ENCODE measurements around the gene TSHZ2. TPM values are rescaled to one million over a fixed set of nuclear protein-coding genes. Genes with fewer than 3 reads are reported as not detected.

Gene TSHZ2
- total RNA-seq, 4 donors from 2014 or later, result 35.6 to 83.5 (median 48.8) TPM

GRCh38 chr20:53349730-53350129 lies 377.6 kb downstream of the TSHZ2 start:
- DNase-seq (ENCODE audit: low spot score) (no peak), ATAC-seq (ENCODE audit: low FRiP score) (no peak)
- no peak for TF ChIP-seq CTCF (IDR thresholded peaks at IDR 0.05)

- DNase-seq (ENCODE audit: low spot score) (no peak), ATAC-seq (ENCODE audit: low FRiP score) (no peak)
- no peak for TF ChIP-seq CTCF (IDR thresholded peaks at IDR 0.05)
Measured at GRCh38 chr20:53352727-53353440, 380.7 kb downstream of the TSHZ2 start.

- ATAC-seq (ENCODE audit: low FRiP score), result no peak
- TF ChIP-seq CTCF (IDR thresholded peaks at IDR 0.05), result no peak
- DNase-seq (ENCODE audit: low spot score), result no peak
Measured at GRCh38 chr20:53354314-53354713, 382.2 kb downstream of the TSHZ2 start.

- TF ChIP-seq CTCF (IDR thresholded peaks at IDR 0.05), result no peak
- DNase-seq (ENCODE audit: low spot score) (no peak), ATAC-seq (ENCODE audit: low FRiP score) (no peak)
Measured at GRCh38 chr20:53355790-53356189, 383.6 kb downstream of the TSHZ2 start.

- ATAC-seq (ENCODE audit: low FRiP score) (no peak), DNase-seq (ENCODE audit: low spot score) (no peak)
- no peak for TF ChIP-seq CTCF (IDR thresholded peaks at IDR 0.05)
Measured at GRCh38 chr20:53359425-53359824, 387.3 kb downstream of the TSHZ2 start.

GRCh38 chr20:53360852-53361251 lies 388.7 kb downstream of the TSHZ2 start:
- DNase-seq (ENCODE audit: low spot score) (no peak), ATAC-seq (ENCODE audit: low FRiP score) (no peak)
- no peak for TF ChIP-seq CTCF (IDR thresholded peaks at IDR 0.05)

GRCh38 chr20:53362736-53363135 lies 390.6 kb downstream of the TSHZ2 start:
- TF ChIP-seq CTCF (IDR thresholded peaks at IDR 0.05), result no peak
- no peak for DNase-seq (ENCODE audit: low spot score)
- no peak for ATAC-seq (ENCODE audit: low FRiP score)
